ENCODE results near the gene PWWP2B. TPM values are rescaled to one million over a fixed set of nuclear protein-coding genes. Genes with fewer than 3 reads are reported as not detected.

Gene PWWP2B
- total and polyA plus RNA-seq, 2 donors (not counting 3 experiments of a cell fraction or from before 2014, with no cell fraction given): 4.6 to 11.8 TPM

DNA sequence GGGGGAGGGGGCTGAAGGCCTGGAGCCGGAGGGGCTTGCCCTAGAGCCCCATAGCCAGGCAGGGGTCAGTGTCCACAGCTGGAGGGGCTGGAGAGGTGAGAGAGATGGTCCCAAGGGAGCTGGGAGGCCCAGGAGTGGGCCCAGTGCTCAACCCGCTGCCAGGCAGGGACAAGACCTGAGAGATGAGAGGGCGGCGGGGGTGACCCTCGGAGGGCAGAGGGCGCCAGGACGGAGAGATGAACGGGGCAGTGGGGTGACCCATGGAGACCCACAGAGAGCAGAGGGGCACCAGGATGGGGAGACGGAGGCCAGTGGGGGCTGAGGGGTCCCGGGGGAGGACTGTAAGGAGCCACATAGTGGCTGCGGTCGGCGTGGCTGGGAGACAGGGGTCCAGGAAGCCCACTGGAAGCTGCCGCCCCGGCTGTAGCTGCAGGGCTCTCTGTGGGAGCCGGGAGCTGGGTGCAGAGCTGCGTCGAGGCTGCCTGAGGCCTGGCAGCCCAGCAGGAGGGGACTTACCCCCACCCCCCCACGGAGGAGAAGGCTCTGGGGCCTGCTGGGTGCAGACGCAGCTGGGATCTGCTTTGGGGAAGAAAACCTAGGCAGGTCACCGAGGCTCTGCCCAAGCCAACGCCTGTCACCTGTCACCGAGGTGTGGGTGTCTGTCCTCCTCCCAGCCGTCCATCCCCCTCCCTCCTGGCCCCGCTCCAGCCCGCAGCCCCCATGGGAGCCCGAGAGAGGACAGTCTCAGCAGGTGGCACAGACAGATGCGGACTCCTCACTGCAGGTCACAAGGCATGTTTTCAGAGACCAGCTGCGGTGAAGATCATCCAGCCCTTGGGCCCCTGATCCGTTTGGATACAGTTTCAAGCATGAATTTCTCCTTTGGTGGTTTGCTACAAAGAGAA is 25.1 kb downstream of the PWWP2B start:
- Histone ChIP-seq H3K9me3 (replicated peaks; ENCODE audit: control insufficient read depth, insufficient read depth, low read length) (no peaks in the 10 kb centered on the region), H4K20me1 (replicated peaks; ENCODE audit: control insufficient read depth, extremely low read depth, insufficient read depth, low read length) (no peaks in the 10 kb centered on the region), H3K27me3 (ENCODE audit: control insufficient read depth in 2 of 2, insufficient read depth in 2 of 2, low read length in 2 of 2) (no peaks in the 10 kb centered on the region), H3K36me3 (ENCODE audit: control insufficient read depth in 2 of 2, extremely low read depth in 1 of 2, insufficient read depth in 2 of 2, low read length in 2 of 2) (no peaks in the 10 kb centered on the region), H3K79me2 (ENCODE audit: control insufficient read depth, insufficient read depth, low read length) (no peaks in the 10 kb centered on the region), H3K4me1 (ENCODE audit: control insufficient read depth, extremely low read depth, insufficient read depth, low read length) (peaks cover 15% of the 10 kb centered on the region), H2AFZ (ENCODE audit: low read depth, low read length) (no peak overlapping the region), H3K27ac (ENCODE audit: insufficient read depth, low read depth, low read length) (no peak overlapping the region), H3K9ac (replicated peaks; ENCODE audit: extremely low read depth, insufficient read depth, low read length) (no peak overlapping the region), H3K4me3 (replicated peaks in 1 of 3; ENCODE audit: insufficient read depth in 1 of 3, low read depth in 1 of 3, low read length in 3 of 3) (no peak overlapping the region), H3K4me2 (ENCODE audit: insufficient read depth, low read length) (no peak overlapping the region), H3K9me1 (replicated peaks; ENCODE audit: control insufficient read depth, extremely low read depth, insufficient read depth, low read length) (no peaks in the 10 kb centered on the region)
- dilution Hi-C loops (cut with MboI; ENCODE audit: extremely low pct_ligation_motif_present, low sequenced_read_pairs): no loop called here
- ChIA-PET POLR2A (interaction anchor here (0.7 kb wide), 1 partner anchor 9 kb away, joined by 3 read pairs; no protein-coding TSS in a partner anchor), CTCF (interaction anchor here (1.0 to 2.2 kb wide), 2 partner anchors 11 to 30 kb away, joined by 3 to 7 read pairs; no protein-coding TSS in a partner anchor)
- DNase-seq (ENCODE audit: low read depth, low spot score): no peak
- FAIRE-seq: no peak
- intact Hi-C loops (cut with micrococcal nuclease): no loop called here
- BruUV-seq (replicated peaks): no TSS peak
- TF ChIP-seq, protein P1, sequence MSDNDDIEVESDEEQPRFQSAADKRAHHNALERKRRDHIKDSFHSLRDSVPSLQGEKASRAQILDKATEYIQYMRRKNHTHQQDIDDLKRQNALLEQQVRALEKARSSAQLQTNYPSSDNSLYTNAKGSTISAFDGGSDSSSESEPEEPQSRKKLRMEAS (IDR thresholded peaks at IDR 0.05; ENCODE audit: insufficient read depth, insufficient read length): no peak
- no peak for TF ChIP-seq POLR2A (IDR thresholded peaks at IDR 0.05; ENCODE audit: low read depth, low read length)
- TF ChIP-seq FOS (IDR thresholded peaks at IDR 0.05; ENCODE audit: borderline replicate concordance, insufficient read depth, low read length): no peak
- no peak for TF ChIP-seq EZH2 (IDR thresholded peaks at IDR 0.05; ENCODE audit: borderline replicate concordance, low read depth, low read length, severe bottlenecking)
- TF ChIP-seq, protein P2, sequence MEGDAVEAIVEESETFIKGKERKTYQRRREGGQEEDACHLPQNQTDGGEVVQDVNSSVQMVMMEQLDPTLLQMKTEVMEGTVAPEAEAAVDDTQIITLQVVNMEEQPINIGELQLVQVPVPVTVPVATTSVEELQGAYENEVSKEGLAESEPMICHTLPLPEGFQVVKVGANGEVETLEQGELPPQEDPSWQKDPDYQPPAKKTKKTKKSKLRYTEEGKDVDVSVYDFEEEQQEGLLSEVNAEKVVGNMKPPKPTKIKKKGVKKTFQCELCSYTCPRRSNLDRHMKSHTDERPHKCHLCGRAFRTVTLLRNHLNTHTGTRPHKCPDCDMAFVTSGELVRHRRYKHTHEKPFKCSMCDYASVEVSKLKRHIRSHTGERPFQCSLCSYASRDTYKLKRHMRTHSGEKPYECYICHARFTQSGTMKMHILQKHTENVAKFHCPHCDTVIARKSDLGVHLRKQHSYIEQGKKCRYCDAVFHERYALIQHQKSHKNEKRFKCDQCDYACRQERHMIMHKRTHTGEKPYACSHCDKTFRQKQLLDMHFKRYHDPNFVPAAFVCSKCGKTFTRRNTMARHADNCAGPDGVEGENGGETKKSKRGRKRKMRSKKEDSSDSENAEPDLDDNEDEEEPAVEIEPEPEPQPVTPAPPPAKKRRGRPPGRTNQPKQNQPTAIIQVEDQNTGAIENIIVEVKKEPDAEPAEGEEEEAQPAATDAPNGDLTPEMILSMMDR (IDR thresholded peaks at IDR 0.05; ENCODE audit: extremely low read depth in 1 of 2, insufficient read depth in 1 of 2, low read depth in 1 of 2, low read length in 2 of 2): no peak
- TF ChIP-seq GATA2 (IDR thresholded peaks at IDR 0.05; ENCODE audit: insufficient read depth, insufficient read length, low read depth, low read length): no peak
- TF ChIP-seq POLR2AphosphoS5 (IDR thresholded peaks at IDR 0.05; ENCODE audit: insufficient read depth, low read depth, low read length): no peak
- TF ChIP-seq MYC (IDR thresholded peaks at IDR 0.05; ENCODE audit: low read depth, low read length): no peak
- no peak for TF ChIP-seq JUN (IDR thresholded peaks at IDR 0.05; ENCODE audit: borderline replicate concordance, insufficient read depth, insufficient read length, low read depth)
